GM12878 (cell line): ENCODE data around the gene IARS2. TPM values are rescaled to one million over a fixed set of nuclear protein-coding genes. Genes with fewer than 3 reads are reported as not detected.

Experiments used
- ATAC-seq: fragments of 200-7000 bp; cut with Tn5 transposase; 3 replicates; pipeline ENCODE4 v1.9.1; 2020; ENCODE audit warnings: mild to moderate bottlenecking, moderate library complexity
- BruUV-seq: library from RNA; stranded (reverse); fragments of 400-500 nt; replicated peaks from 2 replicates; lab custom pipeline; 2021; lab: Mats Ljungman, UMichigan
- CTCF ChIA-PET: fragments of 300-600 bp; sonication (Branson Sonifier 250); formaldehyde crosslinking; extraction: SDS; loops from one replicate; lab custom pipeline; 2021; ENCODE audit warnings: inconsistent platforms; lab: Yijun Ruan, JAX
- POLR2A ChIA-PET: fragments of 350-600 bp; formaldehyde crosslinking; extraction: SDS; loops from one replicate; lab custom pipeline; 2021; ENCODE audit warnings: inconsistent platforms; lab: Charles Lee
- RAD21 ChIA-PET: fragments of 300-600 bp; sonication (Branson Sonifier 250); formaldehyde crosslinking; loops from one replicate; lab custom pipeline; 2023; ENCODE audit warnings: antibody characterized with exemption; ENCODE audit not compliant: unreplicated experiment; lab: Charles Lee
- SMC1A ChIA-PET: fragments of 300-600 bp; sonication (Branson Sonifier 250); formaldehyde crosslinking; loops from one replicate; lab custom pipeline; 2023; ENCODE audit not compliant: unreplicated experiment, uncharacterized antibody; lab: Charles Lee
- DNase-seq: peaks from one replicate; pipeline ENCODE4 v3.0.0-alpha.2; 2011; ENCODE audit warnings: low read depth, low spot score
- FAIRE-seq: peaks from 3 replicates; lab custom pipeline; 2011; peaks lifted over from hg19 to GRCh38; lab: Jason Lieb, UNC
- H2AFZ ChIP-seq: 2 replicates; pipeline ENCODE4 v1.6.0; 2011; ENCODE audit warnings: low read depth, low read length, control low read depth; ENCODE audit not compliant: control insufficient read depth
- H3K27ac ChIP-seq: 2 replicates; pipeline ENCODE4 v1.5.1; 2011; ENCODE audit warnings: control low read depth; ENCODE audit not compliant: control insufficient read depth, insufficient read depth
- H3K27me3 ChIP-seq, 2 experiments: replicated peaks in 1 of 2; 2 replicates each; pipeline versions ENCODE4 v1.6.0 to v1.6.1; 2011; ENCODE audit warnings: low read length in 1 of 2; ENCODE audit not compliant: control insufficient read depth in 2 of 2, insufficient read depth in 2 of 2
- H3K36me3 ChIP-seq, 2 experiments: 2 replicates each; pipeline ENCODE4 v1.5.1; 2011; ENCODE audit warnings: low read length in 1 of 2; ENCODE audit not compliant: control insufficient read depth in 2 of 2, insufficient read depth in 2 of 2
- H3K4me1 ChIP-seq: 2 replicates; pipeline ENCODE4 v1.6.1; 2011; ENCODE audit warnings: mild to moderate bottlenecking, low read length, moderate library complexity, mixed read lengths; ENCODE audit not compliant: control insufficient read depth, insufficient read depth
- H3K4me2 ChIP-seq: 2 replicates; pipeline ENCODE4 v1.6.0; 2011; ENCODE audit warnings: control low read depth; ENCODE audit not compliant: control insufficient read depth, insufficient read depth
- H3K4me3 ChIP-seq: fragments of 200-600 bp; sonication (generic); 2 replicates; pipeline ENCODE4 v1.5.1; 2016
- H3K79me2 ChIP-seq: 2 replicates; pipeline ENCODE4 v1.6.0; 2011; ENCODE audit warnings: low read length; ENCODE audit not compliant: control insufficient read depth, insufficient read depth
- H3K9ac ChIP-seq: 2 replicates; pipeline ENCODE4 v1.8.0; 2011; ENCODE audit warnings: low read length, control low read depth, mixed read lengths; ENCODE audit not compliant: control insufficient read depth, insufficient read depth
- H3K9me3 ChIP-seq: replicated peaks from 3 replicates; pipeline ENCODE4 v1.5.1; 2011; ENCODE audit warnings: mild to moderate bottlenecking, low read length; ENCODE audit not compliant: control insufficient read depth, insufficient read depth
- H4K20me1 ChIP-seq: 2 replicates; pipeline ENCODE4 v1.6.0; 2011; ENCODE audit not compliant: control insufficient read depth, insufficient read depth
- ATF3 ChIP-seq: IDR thresholded peaks from 2 replicates; pipeline ENCODE4 v1.6.1; 2011; ENCODE audit warnings: low read depth, mild to moderate bottlenecking, low read length, moderate library complexity, borderline replicate concordance; ENCODE audit errors: extremely low read depth
- CEBPB ChIP-seq, 2 experiments: fragments of 150-350 bp in 1 of 2; IDR thresholded peaks; 2 replicates each; pipeline ENCODE4 v1.6.1; 2012 to 2014; ENCODE audit warnings: low read depth in 2 of 2, low read length in 2 of 2, borderline replicate concordance in 1 of 2, inconsistent platforms in 1 of 2
- CHD1 ChIP-seq: IDR thresholded peaks from 2 replicates; pipeline ENCODE4 v1.6.1; 2012; ENCODE audit warnings: low read depth, low read length, improper control_type of control experiment
- FOS ChIP-seq: IDR thresholded peaks from 3 replicates; pipeline ENCODE4 v1.6.1; 2011; ENCODE audit warnings: borderline replicate concordance; ENCODE audit not compliant: insufficient read length; ENCODE audit errors: extremely low read depth
- GATAD2B ChIP-seq: fragments of 450-650 bp; conservative IDR thresholded peaks from 2 replicates; pipeline ENCODE4 v1.6.1; 2017; ENCODE audit warnings: low read depth, mild to moderate bottlenecking, moderate library complexity
- HCFC1 ChIP-seq: fragments of 150-350 bp; IDR thresholded peaks from 2 replicates; pipeline ENCODE4 v1.6.1; 2014; ENCODE audit warnings: low read length
- MYB ChIP-seq: fragments of 150-350 bp; IDR thresholded peaks from 2 replicates; pipeline ENCODE4 v1.6.1; 2014; ENCODE audit warnings: mild to moderate bottlenecking, low read depth, low read length, borderline replicate concordance
- NR2C2 ChIP-seq: IDR thresholded peaks from 2 replicates; pipeline ENCODE4 v1.6.1; 2011; ENCODE audit warnings: borderline replicate concordance, low read depth; ENCODE audit not compliant: control insufficient read depth, insufficient read length
- POLR2A ChIP-seq: IDR thresholded peaks from 2 replicates; pipeline ENCODE4 v1.6.1; 2011; ENCODE audit warnings: low read depth, mild to moderate bottlenecking, low read length
- SREBF1 ChIP-seq: IDR thresholded peaks from 2 replicates; pipeline ENCODE4 v1.6.1; 2012; ENCODE audit warnings: mild to moderate bottlenecking, low read length
- TCF12 ChIP-seq: IDR thresholded peaks from 2 replicates; pipeline ENCODE4 v1.6.1; 2011; ENCODE audit warnings: low read depth, mild to moderate bottlenecking, low read length
- YBX1 ChIP-seq: fragments of 450-650 bp; IDR thresholded peaks from 2 replicates; pipeline ENCODE4 v1.6.1; 2016; ENCODE audit warnings: antibody characterized with exemption
- WGBS: methylation state at CpG from one replicate; pipeline ENCODE4 v1.1.6; 2016; ENCODE audit warnings: low lambda C conversion rate; ENCODE audit not compliant: insufficient replicate concordance, insufficient coverage; ENCODE audit errors: missing lambda C conversion rate; 5-methylcytosine and 5-hydroxymethylcytosine counted together
- in situ Hi-C: fragments of 300-500 bp; cut with MboI; formaldehyde crosslinking; loops from 9 replicates; pipeline ENCODE4 v1.14.3; 2018; ENCODE audit warnings: mixed read lengths
- intact Hi-C: fragments of 100-400 bp; cut with micrococcal nuclease; formaldehyde crosslinking; loops from one replicate; pipeline ENCODE4 v1.14.2; 2022; ENCODE audit not compliant: unreplicated experiment
- polyA plus RNA-seq, 11 experiments: library from polyadenylated mRNA; depleted of rRNA in 4 of 11; unstranded in 6 of 11; stranded (reverse) in 5 of 11; fragments of >200 nt; fragmentation: Nextera tagmentation in 4 of 11; fragmentation: Illumina TruSeq in 1 of 11; extraction: Ambion mirVana in 4 of 11; extraction: Trizol in 1 of 11; gene quantifications; 1 replicate in 1 of 11; 2 replicates in 10 of 11; pipeline versions ENCODE4 v1.2.1 to v1.2.3, GENCODE V29; 2011 to 2016; ENCODE audit warnings: inconsistent platforms in 2 of 11, missing spikeins in 2 of 11, low read depth in 1 of 11
- total RNA-seq, 4 experiments: library from RNA; depleted of rRNA in 3 of 4; stranded (reverse); fragments of >200 nt in 3 of 4; fragmentation: Illumina TruSeq in 1 of 4; extraction: Trizol in 1 of 4; gene quantifications; 2 replicates each; pipeline versions ENCODE4 v1.2.1 to v1.2.3, GENCODE V29; 2013 to 2021

IARS2 gene
- total and polyA plus RNA-seq, 10 of the 15 experiments (the other 5 are each of a cell fraction or from before 2014, with no cell fraction given): 23.7 to 100 (median 66.8) TPM

GRCh38 chr1:220160027-220160426 is 66.1 kb downstream of the IARS2 start:
- no peak overlapping the region for H3K27ac ChIP-seq
- peaks cover under 1 to 32% of the 10 kb centered on the region in 2 experiments for H3K36me3 ChIP-seq
- H3K79me2 ChIP-seq: no peaks in the 10 kb centered on the region
- ChIA-PET POLR2A (no interaction called here), CTCF (interaction anchor here (1.3 to 1.6 kb wide), 3 partner anchors 11 to 34 kb away, joined by 3 to 4 read pairs (median 3); no protein-coding TSS in a partner anchor), SMC1A (interaction anchor here (0.8 to 2.2 kb wide), 4 partner anchors 9 to 38 kb away, joined by 3 to 6 read pairs (median 4); no protein-coding TSS in a partner anchor), RAD21 (interaction anchor here (1.1 kb wide), 1 partner anchor 171 kb away, joined by 3 read pairs; no protein-coding TSS in a partner anchor)
- in situ Hi-C loops (no loop called here), intact Hi-C loops (no loop called here)
- H4K20me1 ChIP-seq: no peaks in the 10 kb centered on the region
- FAIRE-seq (no peak), DNase-seq (no peak), ATAC-seq (no peak)
- no peaks in the 10 kb centered on the region for H3K27me3 ChIP-seq
- no peak overlapping the region for H3K4me3 ChIP-seq
- no peak for TF ChIP-seq MYB
- TF ChIP-seq ATF3: no peak
- no peak for TF ChIP-seq CEBPB (IDR thresholded peaks at IDR 0.05; ENCODE audit: borderline replicate concordance in 1 of 2, low read depth in 2 of 2, low read length in 2 of 2)
- no peak for TF ChIP-seq SREBF1
- no peak for TF ChIP-seq HCFC1
- no peak for TF ChIP-seq FOS
- TF ChIP-seq NR2C2: no peak
- no peak for TF ChIP-seq CHD1
- TF ChIP-seq YBX1: no peak
- TF ChIP-seq TCF12: no peak
- TF ChIP-seq GATAD2B: no peak
- no peak for TF ChIP-seq POLR2A
- no TSS peak for BruUV-seq
- H2AFZ ChIP-seq: no peak overlapping the region
- H3K4me2 ChIP-seq: no peak overlapping the region
- no peaks in the 10 kb centered on the region for H3K4me1 ChIP-seq
- no peaks in the 10 kb centered on the region for H3K9me3 ChIP-seq
- no peak overlapping the region for H3K9ac ChIP-seq
- 92% methylated on average over 1 of the region's 1 CpG for WGBS
